Neural progenitor cell (in vitro differentiated cells): ENCODE measurements around the gene IFNK.

ENCODE experiments used
- CTCF ChIP-seq: fragments of 200-600 bp; sonication (generic); IDR thresholded peaks from 2 replicates; pipeline ENCODE4 v1.5.1; 2017; ENCODE audit warnings: antibody characterized with exemption, mild to moderate bottlenecking
- EZH2 ChIP-seq: fragments of 200-600 bp; sonication (generic); IDR thresholded peaks from 2 replicates; pipeline ENCODE4 v1.6.1; 2017; ENCODE audit warnings: antibody characterized with exemption, mild to moderate bottlenecking, moderate library complexity
- EZH2phosphoT487 ChIP-seq: fragments of 200-600 bp; sonication (generic); IDR thresholded peaks from 2 replicates; pipeline ENCODE4 v1.6.1; 2017; ENCODE audit warnings: antibody characterized with exemption

GRCh38 chr9:27537756-27538155 is 13.7 kb downstream of the IFNK start:
- TF ChIP-seq EZH2 (no peak), CTCF (no peak), EZH2phosphoT487 (no peak)
